Glutamatergic neuron (in vitro differentiated cells): ENCODE measurements around the gene NTNG1. TPM values are rescaled to one million over a fixed set of nuclear protein-coding genes. Genes with fewer than 3 reads are reported as not detected.

Experiments
- DNase-seq: peaks from one replicate; pipeline ENCODE4 v3.0.0; 2022
- H3K27ac Mint-ChIP-seq: one replicate; pipeline ENCODE4 v1.8.0; 2020; ENCODE audit warnings: mild to moderate bottlenecking, mixed read lengths, inconsistent platforms; ENCODE audit not compliant: unreplicated experiment
- H3K27me3 Mint-ChIP-seq: one replicate; pipeline ENCODE4 v1.8.0; 2020; ENCODE audit warnings: mild to moderate bottlenecking, moderate library complexity, mixed read lengths, inconsistent platforms; ENCODE audit not compliant: unreplicated experiment
- H3K36me3 Mint-ChIP-seq: one replicate; pipeline ENCODE4 v1.8.0; 2020; ENCODE audit warnings: mild to moderate bottlenecking, mixed read lengths, inconsistent platforms; ENCODE audit not compliant: unreplicated experiment
- H3K4me1 Mint-ChIP-seq: one replicate; pipeline ENCODE4 v1.8.0; 2020; ENCODE audit warnings: mild to moderate bottlenecking, low read depth, mixed read lengths, inconsistent platforms; ENCODE audit not compliant: unreplicated experiment
- H3K4me3 Mint-ChIP-seq: one replicate; pipeline ENCODE4 v1.8.0; 2020; ENCODE audit warnings: mild to moderate bottlenecking, mixed read lengths, inconsistent platforms; ENCODE audit not compliant: unreplicated experiment
- H3K9me3 Mint-ChIP-seq: one replicate; pipeline ENCODE4 v1.8.0; 2020; ENCODE audit warnings: mild to moderate bottlenecking, moderate library complexity, mixed read lengths, inconsistent platforms; ENCODE audit not compliant: unreplicated experiment
- CTCF ChIP-seq: fragments of 200-600 bp; sonication (generic); IDR thresholded peaks from one replicate; pipeline ENCODE4 v1.5.0; 2021; ENCODE audit not compliant: partially characterized antibody, unreplicated experiment
- total RNA-seq: library from RNA; stranded (reverse); fragmentation: NEBNext Ultra II Directional; extraction: Animal tissue kit (Norgen Biotek cat#: 25700); gene quantifications from one replicate; pipeline ENCODE4 v1.2.1, GENCODE V29; 2021; ENCODE audit not compliant: unreplicated experiment

NTNG1 gene
- total RNA-seq, 1 donor from 2014 or later = 3.2 TPM

GRCh38 chr1:107135463-107135862 is 5.4 kb upstream of the NTNG1 start:
- H3K27me3 Mint-ChIP-seq = no peaks in the 10 kb centered on the region
- H3K4me1 Mint-ChIP-seq = no peaks in the 10 kb centered on the region

GRCh38 chr1:107138166-107138565 is 2.7 kb upstream of the NTNG1 start:
- H3K27ac Mint-ChIP-seq = no peak overlapping the region
- H3K9me3 Mint-ChIP-seq = peaks cover 4% of the 10 kb centered on the region
- H3K4me3 Mint-ChIP-seq = no peak overlapping the region
- no peak for TF ChIP-seq CTCF
- H3K36me3 Mint-ChIP-seq = no peaks in the 10 kb centered on the region
- H3K27me3 Mint-ChIP-seq = peaks cover 2% of the 10 kb centered on the region
- no peak for DNase-seq
- no peaks in the 10 kb centered on the region for H3K4me1 Mint-ChIP-seq

More at GRCh38 chr1:107135463-107135862, 5.4 kb upstream of the NTNG1 start:
- no peaks in the 10 kb centered on the region for H3K36me3 Mint-ChIP-seq
- no peak overlapping the region for H3K4me3 Mint-ChIP-seq
- peaks cover under 1% of the 10 kb centered on the region for H3K9me3 Mint-ChIP-seq
- DNase-seq = no peak
- no peak overlapping the region for H3K27ac Mint-ChIP-seq
- TF ChIP-seq CTCF = no peak

DNA sequence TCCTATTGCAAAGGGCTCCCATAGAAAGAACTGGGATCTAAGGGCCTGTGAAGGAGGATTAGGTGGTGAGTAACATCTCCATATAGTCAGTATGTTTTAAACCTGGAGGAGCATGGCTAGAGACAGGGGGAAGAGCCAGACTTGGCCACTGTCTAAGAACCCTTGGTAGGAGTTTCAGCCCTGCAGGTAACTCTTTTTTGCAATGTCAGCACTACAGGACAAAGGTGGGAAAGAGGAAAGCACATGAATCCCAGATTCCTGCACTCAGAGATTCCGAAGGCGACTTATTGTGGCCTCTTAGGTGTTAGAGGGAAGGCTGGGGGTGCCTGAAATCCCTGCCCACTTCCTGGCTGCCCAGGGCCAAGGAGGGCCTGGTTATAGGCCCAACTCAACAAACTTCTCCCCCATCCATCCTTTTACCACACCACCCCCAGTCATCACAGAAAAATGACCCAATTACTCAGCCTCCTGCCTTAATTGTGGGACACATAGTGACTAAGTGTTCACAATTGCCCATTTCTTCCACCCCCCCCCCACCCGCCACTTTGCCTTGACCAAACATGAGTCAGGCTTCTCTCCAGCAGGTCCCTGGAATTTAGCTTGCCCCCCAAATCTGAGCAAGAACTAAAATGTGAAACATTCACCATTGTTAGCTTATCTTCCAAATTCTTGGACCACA is 1.9 kb upstream of the NTNG1 start:
- DNase-seq = no peak
- Mint-ChIP-seq H3K4me1 (no peaks in the 10 kb centered on the region), H3K27ac (no peak overlapping the region), H3K4me3 (no peak overlapping the region), H3K9me3 (peaks cover 4% of the 10 kb centered on the region), H3K36me3 (no peaks in the 10 kb centered on the region), H3K27me3 (peaks cover 2% of the 10 kb centered on the region)
- TF ChIP-seq CTCF = no peak

GRCh38 chr1:107139833-107140702 is 771 bp upstream of the NTNG1 start:
- H3K27ac Mint-ChIP-seq = no peak overlapping the region
- peaks cover 2% of the 10 kb centered on the region for H3K27me3 Mint-ChIP-seq

More at GRCh38 chr1:107139833-107140702, 771 bp upstream of the NTNG1 start:
- Mint-ChIP-seq H3K36me3 (no peaks in the 10 kb centered on the region), H3K4me3 (peak overlapping the region; percentile 93), H3K9me3 (peaks cover 4% of the 10 kb centered on the region), H3K4me1 (no peaks in the 10 kb centered on the region)
- no peak for TF ChIP-seq CTCF
- peak; percentile 56 for DNase-seq
